ENCODE results near the gene PYGB. TPM values are rescaled to one million over a fixed set of nuclear protein-coding genes. Genes with fewer than 3 reads are reported as not detected.

The PYGB gene
- total RNA-seq, 1 experiment from 2014 or later = 216 TPM

DNA sequence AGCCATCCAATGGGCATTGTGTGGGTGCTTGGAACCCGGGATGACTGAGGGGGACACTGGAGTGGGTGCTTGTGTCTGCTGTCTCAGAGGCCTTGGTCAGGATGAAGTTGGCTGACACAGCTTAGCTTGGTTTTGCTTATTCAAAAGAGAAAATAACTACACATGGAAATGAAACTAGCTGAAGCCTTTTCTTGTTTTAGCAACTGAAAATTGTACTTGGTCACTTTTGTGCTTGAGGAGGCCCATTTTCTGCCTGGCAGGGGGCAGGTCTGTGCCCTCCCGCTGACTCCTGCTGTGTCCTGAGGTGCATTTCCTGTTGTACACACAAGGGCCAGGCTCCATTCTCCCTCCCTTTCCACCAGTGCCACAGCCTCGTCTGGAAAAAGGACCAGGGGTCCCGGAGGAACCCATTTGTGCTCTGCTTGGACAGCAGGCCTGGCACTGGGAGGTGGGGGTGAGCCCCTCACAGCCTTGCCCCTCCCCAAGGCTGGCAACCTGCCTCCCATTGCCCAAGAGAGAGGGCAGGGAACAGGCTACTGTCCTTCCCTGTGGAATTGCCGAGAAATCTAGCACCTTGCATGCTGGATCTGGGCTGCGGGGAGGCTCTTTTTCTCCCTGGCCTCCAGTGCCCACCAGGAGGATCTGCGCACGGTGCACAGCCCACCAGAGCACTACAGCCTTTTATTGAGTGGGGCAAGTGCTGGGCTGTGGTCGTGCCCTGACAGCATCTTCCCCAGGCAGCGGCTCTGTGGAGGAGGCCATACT lies 49.4 kb downstream of the PYGB start:
- no peak overlapping the region for H3K9ac ChIP-seq (ENCODE audit: low read length)
- H4K20me1 ChIP-seq (ENCODE audit: low read length) = no peaks in the 10 kb centered on the region
- CTCF ChIA-PET = no interaction called here
- H3K79me2 ChIP-seq (ENCODE audit: low read length) = no peaks in the 10 kb centered on the region
- TF ChIP-seq EZH2phosphoT487 (IDR thresholded peaks at IDR 0.05; ENCODE audit: borderline replicate concordance, low read length) = no peak
- no peak for TF ChIP-seq EZH2 (IDR thresholded peaks at IDR 0.05; ENCODE audit: low read length, unreplicated experiment)
- TF ChIP-seq CTCF (conservative IDR thresholded peaks at IDR 0.05; ENCODE audit: low read depth, low read length) = no peak
- ATAC-seq = no peak
- H3K27ac ChIP-seq (ENCODE audit: low read length) = no peak overlapping the region
- peaks cover 6% of the 10 kb centered on the region; the same call in 1 of the 2 replicates for H3K4me1 ChIP-seq (ENCODE audit: insufficient read depth, low read length)
- H3K4me2 ChIP-seq (ENCODE audit: low read length) = no peak overlapping the region
- H3K36me3 ChIP-seq (ENCODE audit: low read depth, low read length) = peaks cover 35% of the 10 kb centered on the region
- no peak overlapping the region for H3K4me3 ChIP-seq (ENCODE audit: low read length)
- intact Hi-C loops (cut with micrococcal nuclease) = loop anchor here (10.0 kb wide), 1 partner anchor 303 kb away; the partner anchor contains the start of gene APMAP
- no peak overlapping the region for H2AFZ ChIP-seq (ENCODE audit: low read length)
- no peaks in the 10 kb centered on the region for H3K9me3 ChIP-seq (ENCODE audit: low read length)
- BruUV-seq (replicated peaks) = no TSS peak
- H3K9me2 ChIP-seq (replicated peaks; ENCODE audit: low read length) = no peaks in the 10 kb centered on the region
- no peak for DNase-seq
- no peaks in the 10 kb centered on the region for H3K27me3 ChIP-seq (ENCODE audit: low read length)
- H3F3A ChIP-seq (ENCODE audit: low read length, unreplicated experiment) = no peaks in the 10 kb centered on the region
- POLR2A ChIA-PET (ENCODE audit: unreplicated experiment) = no interaction called here

DNA sequence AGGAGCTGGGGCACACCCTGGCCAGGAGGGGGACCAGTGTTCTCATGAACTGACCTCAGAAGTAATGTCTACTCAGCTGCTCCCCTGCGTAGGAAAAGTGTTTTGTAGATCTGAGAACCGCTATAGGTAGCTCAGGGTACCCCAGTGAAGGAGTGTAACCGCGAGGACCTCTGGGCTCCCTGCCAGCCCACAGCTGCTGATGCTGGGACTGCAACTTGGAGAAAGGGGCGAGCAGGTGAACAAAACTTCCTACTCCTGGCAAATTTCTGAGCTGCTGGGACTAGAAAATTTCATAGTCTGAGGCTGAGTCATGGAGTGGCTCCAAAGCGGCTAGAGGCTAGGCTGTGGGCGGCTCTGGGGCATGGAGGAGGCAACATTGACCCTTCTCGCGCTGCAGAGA lies 51.9 kb downstream of the PYGB start:
- Histone ChIP-seq H3K36me3 (ENCODE audit: low read depth, low read length) (peaks cover 29% of the 10 kb centered on the region; the same call in 1 of the 2 replicates), H3K9ac (ENCODE audit: low read length) (no peak overlapping the region), H3K4me2 (ENCODE audit: low read length) (no peak overlapping the region), H3K9me2 (replicated peaks; ENCODE audit: low read length) (no peaks in the 10 kb centered on the region), H3K4me3 (ENCODE audit: low read length) (no peak overlapping the region), H2AFZ (ENCODE audit: low read length) (no peak overlapping the region), H4K20me1 (ENCODE audit: low read length) (no peaks in the 10 kb centered on the region), H3K79me2 (ENCODE audit: low read length) (no peaks in the 10 kb centered on the region), H3K9me3 (ENCODE audit: low read length) (no peaks in the 10 kb centered on the region), H3K27me3 (ENCODE audit: low read length) (no peaks in the 10 kb centered on the region), H3K27ac (ENCODE audit: low read length) (no peak overlapping the region), H3F3A (ENCODE audit: low read length, unreplicated experiment) (no peaks in the 10 kb centered on the region), H3K4me1 (ENCODE audit: insufficient read depth, low read length) (peaks cover 6% of the 10 kb centered on the region; the same call in 1 of the 2 replicates)
- POLR2A ChIA-PET (ENCODE audit: unreplicated experiment) = no interaction called here
- ATAC-seq (peak; percentile 16), DNase-seq (peak; percentile 31)
- BruUV-seq (replicated peaks) = TSS peak; percentile 2
- intact Hi-C loops (cut with micrococcal nuclease) = loop anchor here (2.0 to 10.0 kb wide), 2 partner anchors 99 to 305 kb away; partner anchors contain the start of gene APMAP
- TF ChIP-seq EZH2 (IDR thresholded peaks at IDR 0.05; ENCODE audit: low read length, unreplicated experiment) (no peak), CTCF (conservative IDR thresholded peaks at IDR 0.05; ENCODE audit: low read depth, low read length) (no peak), EZH2phosphoT487 (IDR thresholded peaks at IDR 0.05; ENCODE audit: borderline replicate concordance, low read length) (no peak)
- CTCF ChIA-PET = interaction anchor here (1.4 to 3.0 kb wide), 2 partner anchors 10 to 99 kb away, joined by 9 to 12 read pairs; no protein-coding TSS in a partner anchor

Measured in PC-3 (cell line).